HCEC 1CT (cell line): ENCODE measurements around the gene OGG1.

Source experiments
- DNase-seq: peaks from one replicate; pipeline ENCODE4 v3.0.0-alpha.2; 2017

OGG1 gene

DNA sequence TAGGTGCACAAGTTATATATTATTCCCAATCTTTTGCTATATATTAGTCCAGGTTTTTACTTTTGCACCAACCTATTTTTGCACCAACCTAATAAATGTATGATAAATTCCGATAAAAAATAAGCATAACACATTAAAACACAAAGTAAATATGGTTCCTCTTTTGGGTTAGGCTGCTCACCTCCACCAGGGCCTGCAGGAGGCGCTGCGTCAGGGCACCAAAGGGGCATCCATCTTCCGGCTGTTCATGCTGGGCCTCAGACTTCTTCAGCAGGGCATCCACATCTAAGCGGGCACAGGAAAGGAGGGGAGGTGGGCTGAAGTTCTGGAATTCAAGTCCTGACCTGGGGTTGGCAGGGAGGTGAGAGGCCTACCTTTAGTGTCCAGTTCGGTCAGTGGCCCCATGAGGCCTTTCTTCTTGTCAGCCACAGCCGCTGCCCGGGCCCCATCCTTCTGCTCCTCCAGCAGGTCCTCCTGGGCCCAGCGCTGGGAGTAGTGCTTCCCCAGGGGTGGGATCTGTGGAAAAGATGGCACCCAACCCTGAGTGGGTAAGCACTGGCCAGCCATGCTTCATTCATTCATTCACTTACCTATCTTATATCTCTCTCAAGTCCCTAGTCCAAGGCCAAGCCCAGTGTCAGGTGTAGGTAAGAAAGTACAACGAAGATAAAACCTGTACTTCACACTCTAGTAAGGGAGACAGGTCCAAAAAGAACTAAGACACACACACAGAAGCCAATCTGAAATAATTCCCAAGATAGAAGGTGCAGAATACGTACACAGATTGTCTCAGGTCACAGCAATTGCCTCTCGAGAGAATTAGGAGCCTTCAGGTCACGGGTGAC, 37.3 kb downstream of the OGG1 start:
- no peak for DNase-seq

DNA sequence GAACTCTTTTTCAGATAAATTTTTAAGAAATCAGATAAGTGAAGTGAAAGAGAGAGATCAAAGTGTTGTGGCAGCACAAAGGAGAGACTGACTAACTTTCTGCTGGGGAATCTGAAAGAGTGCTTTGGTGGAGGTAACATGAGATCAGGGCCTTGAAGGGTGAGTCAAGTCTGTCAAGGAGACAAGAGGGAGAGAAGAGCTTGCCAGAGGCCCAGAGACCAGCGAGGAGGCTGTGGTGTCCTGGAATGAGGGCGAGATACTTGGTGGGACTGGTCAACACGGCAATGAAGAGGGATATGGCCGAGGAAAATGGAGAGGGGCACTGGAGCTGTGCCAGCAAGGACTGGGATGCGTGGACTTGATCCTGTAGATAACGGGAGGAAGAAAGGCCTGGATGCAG, 38.0 kb downstream of the OGG1 start:
- DNase-seq, result no peak

DNA sequence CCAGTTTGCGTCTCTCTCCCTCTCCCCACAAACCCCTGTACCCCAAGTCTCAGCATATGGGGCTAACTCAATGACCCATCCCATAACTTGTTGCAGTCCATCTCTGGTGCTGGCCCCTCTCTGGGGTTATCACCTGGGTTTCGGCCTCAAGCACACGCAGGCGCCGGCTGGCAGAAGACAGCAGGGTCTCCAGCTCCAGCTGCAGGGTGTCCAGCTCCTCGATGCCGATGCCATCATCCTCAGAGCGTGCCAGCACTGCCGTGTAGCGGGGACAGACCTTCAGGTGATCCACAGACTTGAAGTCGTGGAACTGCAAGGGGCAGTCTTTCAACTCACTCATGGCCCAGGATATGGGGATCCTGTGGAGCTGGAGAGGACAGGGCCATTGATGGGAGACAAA, 41.4 kb downstream of the OGG1 start:
- DNase-seq, result no peak

DNA sequence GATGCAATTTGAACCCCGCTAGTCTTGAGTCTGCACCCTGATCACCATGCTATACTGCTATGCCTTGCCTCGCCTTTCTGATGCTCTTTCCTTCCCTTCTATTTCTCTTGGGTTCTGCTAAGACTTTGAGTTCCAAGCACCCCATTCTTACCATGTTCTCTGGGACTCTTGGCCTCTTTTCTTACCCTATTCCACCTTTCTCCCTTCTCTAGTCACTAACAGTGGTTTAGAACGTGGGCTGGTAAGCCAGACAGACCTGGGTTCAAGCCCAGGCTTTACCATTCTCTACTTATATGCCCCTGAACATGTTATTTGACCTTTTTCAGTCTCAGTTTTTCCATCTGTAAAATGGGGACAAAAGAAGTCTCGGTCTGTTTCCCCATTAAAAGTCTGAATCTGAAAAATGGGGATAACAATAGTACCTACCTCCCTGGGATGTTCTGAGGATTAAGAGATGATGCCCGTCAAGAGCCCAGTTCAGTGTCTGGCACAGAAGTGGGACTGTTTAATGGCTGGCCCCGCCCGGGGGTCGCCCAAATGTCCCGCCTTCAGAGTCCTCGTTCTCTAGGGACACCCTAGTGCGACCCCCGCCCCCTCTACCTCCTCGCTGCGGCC, 42.1 kb downstream of the OGG1 start:
- no peak for DNase-seq

DNA sequence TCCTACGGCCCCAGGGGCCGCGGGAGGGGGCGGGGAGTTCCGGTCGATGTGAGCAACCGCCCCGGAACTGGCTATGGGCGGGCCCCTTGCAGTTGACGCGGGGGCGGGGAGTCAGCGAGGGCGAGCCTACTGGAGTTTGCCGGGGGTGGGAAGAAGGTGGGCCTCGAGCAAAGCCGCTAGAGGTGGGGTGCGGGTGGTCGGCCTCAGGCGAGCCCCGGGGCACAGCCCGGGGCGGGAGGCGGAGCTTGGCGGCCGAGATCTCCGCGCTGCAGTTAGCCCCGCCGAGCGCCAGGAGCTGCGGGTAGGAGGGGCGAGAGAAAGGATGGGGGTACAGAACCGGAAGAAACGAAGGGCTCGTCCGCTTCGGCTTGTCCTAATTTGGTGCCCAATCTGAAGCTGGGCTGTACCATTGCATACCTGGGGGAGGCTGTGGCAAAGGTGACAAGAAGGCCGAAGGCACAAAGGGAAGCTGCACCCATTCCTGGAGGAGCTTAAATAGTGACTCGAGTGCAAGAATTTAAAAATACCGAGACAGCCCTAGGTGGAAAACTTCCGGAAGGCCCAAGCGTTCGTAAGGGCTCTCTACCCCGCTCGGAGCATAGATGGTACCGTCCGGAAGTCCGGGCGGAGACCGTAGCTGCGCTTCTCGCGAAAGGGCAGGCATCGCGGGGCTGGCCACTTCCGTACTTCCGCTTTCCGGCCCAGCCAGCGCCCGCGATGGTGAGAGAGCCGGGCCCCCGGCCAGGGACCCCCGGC, 42.8 kb downstream of the OGG1 start, which contains the start of the genes ARPC4 and TADA3:
ARPC4 (plus strand) TSS at position 678 of the 756 bp plus-strand sequence; CDS start at position 718, 40 bp downstream.
TADA3 (minus strand) TSS at position 69 of the 756 bp plus-strand sequence. CDS start 1,007 bp downstream, outside the sequence.
- DNase-seq, result peak; percentile 97

DNA sequence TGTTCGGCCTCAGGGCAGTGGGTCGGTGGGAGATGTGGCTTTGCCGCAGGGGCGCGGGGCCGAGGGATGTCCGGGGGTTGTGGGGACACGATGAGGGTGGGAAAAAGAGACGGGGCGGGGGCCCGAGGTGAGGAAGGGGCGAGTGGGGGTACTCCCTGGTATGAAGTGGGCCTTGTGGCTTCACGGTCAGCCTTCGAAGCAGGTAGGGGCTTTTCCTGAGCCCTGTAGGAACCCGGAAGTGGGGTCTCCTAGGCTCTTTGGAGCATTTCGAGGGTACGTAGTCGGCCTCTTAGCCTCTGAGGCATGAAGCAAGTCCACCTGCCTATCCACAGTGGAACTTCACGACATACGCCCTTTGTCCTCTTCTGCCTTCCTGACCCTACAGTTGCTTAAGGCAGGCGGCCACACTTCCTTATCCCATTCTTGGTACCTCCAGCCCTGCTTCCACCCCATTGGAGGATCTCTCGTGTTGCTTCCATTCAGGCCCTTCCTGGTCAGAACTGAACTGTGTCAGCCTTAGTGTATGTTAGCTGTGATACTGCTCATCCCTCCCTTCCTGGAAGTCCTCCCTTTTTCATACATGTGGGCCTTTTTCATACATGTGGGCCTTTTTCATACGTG, 43.5 kb downstream of the OGG1 start:
- peak; percentile 30 for DNase-seq

DNA sequence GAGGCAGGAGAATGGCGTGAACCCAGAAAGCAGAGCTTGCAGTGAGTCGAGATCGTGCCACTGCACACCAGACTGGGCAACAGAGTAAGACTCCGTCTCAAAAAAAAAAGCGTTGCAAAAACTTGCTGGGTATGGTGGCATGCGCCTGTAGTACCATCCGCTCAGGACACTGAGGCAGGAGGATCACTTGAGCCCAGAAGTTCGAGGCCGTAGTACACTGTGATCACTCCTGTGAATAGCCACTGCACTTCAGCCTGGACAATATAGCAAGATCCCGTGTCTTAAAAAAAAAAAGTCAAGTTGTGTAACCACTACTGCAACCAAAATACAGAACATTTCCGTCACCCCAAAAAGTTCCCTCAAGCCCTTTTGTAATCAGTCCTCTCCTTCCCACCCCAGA, 44.6 kb downstream of the OGG1 start:
- DNase-seq, result no peak

DNA sequence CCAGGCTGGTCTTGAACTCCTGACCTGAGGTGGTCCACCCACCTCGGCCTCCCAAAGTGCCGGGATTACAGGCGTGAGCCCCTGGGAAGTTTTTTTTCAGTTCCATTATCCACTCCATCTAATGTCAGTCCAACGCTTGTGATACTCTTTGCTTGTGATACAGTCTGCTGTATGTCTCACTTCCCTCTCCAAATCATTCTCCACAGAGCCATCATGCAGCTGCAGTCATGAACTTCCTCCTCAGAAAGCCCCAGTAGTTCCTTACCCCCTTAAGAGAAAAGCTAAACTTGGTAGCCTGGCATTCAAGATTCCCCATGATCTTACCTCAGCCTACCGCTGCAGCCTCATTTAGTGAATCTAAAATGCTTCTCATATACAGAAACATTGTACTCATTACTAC, 45.5 kb downstream of the OGG1 start:
- DNase-seq, result no peak

DNA sequence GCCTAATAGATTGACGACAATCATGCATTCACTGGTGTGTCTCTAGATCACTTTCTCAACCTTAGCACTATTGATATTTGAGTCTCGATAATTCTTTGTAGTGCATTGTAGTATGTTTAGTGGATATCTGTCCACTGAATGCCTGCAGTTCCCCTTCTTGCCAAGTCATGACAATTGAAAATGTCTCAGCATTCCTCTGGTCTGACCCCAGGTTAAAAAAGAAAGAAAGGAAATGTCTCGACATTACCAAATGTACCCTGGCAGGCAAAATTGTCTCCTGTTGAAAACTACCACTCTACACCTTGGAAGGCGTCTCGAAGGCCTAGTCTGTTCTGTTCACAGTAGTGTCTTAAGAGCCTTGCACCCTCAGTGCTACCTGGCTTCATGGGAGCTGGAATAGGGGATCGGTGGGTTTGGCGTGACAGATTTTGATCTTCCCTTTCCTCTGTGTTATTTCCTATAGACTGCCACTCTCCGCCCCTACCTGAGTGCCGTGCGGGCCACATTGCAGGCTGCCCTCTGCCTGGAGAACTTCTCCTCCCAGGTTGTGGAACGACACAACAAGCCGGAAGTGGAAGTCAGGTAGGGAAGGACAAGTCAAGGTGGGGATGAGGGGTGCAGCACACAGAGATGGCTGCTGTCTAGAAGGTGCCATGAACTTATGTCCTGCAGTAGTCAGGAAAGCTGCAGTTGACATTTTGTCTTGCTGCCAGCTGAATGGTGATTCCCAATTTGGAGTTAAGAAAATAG, 47.6 kb downstream of the OGG1 start:
- DNase-seq, result no peak

DNA sequence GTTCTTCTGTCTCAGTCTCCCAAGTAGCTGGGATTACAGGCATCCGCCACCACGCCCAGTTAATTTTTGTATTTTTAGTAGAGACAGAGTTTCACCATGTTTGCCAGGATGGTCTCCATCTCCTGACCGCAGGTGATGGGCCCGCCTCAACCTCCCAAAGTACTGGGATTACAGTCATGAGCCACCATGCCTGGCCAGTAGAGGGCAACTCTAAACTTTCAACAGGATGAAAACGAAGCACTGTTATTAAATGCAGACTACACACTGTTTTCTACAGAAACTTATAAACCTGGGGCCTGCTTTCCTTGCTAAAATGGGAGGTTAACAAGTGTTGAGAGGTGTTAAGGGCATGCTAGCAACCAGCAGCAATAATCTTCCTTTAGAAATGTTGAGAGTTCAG, 50.8 kb downstream of the OGG1 start:
- no peak for DNase-seq

DNA sequence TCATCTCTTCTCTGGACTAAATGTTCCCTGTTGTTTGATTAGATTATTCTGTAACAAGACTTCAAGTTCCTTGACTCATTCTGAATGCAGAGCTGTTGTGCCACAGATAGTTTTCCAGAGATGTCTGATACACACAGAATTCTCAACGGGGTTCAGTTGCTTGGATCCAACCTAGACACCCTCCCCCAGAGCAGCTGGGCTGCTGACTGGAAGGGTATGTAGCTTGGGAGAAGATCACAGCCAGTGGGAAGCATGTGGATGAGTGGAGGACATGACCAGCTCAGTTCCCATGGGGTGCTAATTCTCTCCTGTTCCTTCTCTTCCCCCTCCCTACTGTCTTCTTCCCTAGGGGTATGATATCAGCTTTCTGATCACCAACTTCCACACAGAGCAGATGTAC, 53.7 kb downstream of the OGG1 start:
- no peak for DNase-seq

DNA sequence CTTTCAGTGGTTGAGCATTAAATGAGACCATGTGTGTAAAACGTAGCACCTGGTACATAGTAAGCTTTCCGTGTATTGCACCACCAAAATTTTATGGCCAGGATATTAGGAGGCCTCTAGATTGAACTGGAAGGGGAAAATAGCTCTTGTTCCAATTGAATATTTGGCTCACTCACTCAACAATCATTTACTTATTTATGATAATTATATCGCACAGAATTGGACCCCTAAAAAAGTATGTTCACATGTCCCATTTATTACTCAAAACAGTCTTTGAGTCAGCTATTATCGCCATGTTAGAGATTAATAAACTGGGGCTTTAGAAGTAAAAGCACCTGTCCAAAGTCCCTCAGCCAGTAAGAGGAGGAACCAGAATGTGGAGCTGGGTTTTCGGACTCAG, 55.2 kb downstream of the OGG1 start:
- DNase-seq, result no peak

DNA sequence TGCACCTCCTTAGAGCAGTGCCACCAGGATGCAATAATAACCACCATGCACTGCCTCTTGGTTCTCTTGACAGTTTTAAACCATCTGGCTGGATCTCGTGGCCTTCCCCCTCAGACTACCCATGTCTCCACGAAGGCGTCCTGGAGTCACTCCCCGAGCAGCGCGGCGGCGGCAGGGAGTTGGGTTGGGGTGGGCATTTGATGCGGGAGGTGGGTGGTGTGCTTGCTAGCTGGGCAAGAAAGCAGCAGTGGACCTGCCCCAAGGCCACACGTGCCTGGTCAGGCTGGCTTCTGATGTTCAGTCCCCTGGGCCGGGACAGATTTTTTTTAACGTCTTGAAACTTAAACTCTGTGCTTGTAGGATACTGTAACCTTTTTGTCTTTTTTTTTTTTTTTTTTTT, 56.4 kb downstream of the OGG1 start:
- DNase-seq, result no peak
